GM18873 (cell line): ENCODE measurements around the gene ABTB2.

Experiments
- ATAC-seq: cut with Tn5 transposase; IDR thresholded peaks from one replicate; pipeline ENCODE4 v1.9.1; 2021; ENCODE audit warnings: mild to moderate bottlenecking, moderate library complexity, moderate number of reproducible peaks; ENCODE audit not compliant: unreplicated experiment, low FRiP score

Gene ABTB2

DNA sequence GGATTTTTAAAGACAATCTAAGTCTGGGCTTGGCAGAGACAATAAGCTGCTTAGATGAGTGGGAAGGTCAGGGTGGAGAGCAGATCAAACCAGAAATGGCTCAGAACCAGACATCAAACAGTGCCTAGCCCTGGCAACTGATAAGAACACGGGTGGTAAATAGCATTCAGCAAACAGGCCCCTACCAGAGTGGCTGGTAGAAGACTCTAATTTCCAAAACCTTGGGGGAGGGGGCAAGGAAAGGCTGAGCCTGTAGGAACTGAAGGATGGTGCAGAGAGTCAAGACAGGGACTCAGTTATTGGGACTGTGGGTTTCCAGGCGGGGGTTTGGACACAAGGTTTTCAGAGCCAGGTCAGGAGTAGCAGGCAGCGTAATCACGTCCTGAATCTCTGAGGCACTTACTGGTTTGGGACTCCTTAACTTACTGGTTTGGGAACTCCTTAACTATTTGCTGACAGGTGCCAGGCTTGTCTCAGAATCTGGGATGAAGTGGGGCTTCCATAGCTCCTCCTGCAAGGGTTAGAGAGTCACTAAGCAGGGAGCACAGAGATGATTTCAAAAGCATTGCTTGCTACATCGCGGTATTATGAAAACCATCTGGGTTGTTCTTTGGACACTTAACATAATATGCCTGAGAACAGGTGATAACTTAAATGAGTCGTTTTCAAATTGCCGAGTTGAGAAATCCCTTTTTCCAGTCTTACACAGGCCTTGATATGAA, 5.7 kb upstream of the ABTB2 start:
- ATAC-seq: no peak

DNA sequence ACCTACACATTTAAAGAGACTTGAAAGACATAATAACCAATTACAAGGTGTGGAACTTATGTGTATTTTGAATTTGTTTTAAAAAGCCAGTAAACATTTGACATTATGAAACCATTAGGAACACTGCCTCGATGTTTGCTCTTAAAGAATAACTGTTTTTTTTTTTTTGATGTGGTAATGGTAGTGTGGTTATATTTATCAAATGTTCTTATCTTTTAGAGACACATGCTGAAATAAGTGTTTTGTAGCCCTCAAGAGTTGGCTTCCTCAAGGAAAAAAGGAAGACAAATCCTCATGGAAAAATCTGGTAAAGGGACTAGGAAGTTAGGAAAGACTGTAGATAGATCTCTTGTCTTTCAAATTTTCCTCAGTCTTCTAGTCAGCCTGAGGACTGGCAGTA, 2.2 kb upstream of the ABTB2 start:
- no peak for ATAC-seq

- ATAC-seq: no peak
These were observed 1.7 kb upstream of the ABTB2 start for GRCh38 chr11:34359548-34359891.

- ATAC-seq: peak; percentile 13
These were observed 1.1 kb upstream of the ABTB2 start for GRCh38 chr11:34358728-34359547.

DNA sequence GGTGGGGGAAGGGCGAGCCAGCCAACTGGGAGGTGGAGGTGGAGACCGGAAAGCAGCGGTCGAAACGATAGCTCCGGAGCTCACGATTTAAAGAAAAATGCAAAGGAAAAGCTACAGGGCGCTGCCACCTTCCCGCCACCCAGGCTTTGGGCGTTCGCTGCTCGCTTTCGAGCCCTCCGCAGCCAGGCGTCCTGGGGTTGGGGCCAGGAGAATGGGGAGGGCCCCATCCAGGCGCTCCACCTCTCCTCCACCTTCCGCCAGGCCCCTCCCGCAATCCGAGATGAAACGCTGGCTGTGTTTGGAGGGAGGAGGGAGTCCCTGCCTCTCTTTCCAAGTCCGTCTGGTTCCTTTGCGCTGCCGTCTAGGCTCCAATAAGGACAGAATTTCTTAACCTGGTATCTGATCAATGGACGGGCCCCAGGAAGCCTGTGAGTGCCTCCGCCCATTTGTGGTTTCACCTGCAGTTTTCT, 483 bp upstream of the ABTB2 start:
- ATAC-seq: peak; percentile 4

DNA sequence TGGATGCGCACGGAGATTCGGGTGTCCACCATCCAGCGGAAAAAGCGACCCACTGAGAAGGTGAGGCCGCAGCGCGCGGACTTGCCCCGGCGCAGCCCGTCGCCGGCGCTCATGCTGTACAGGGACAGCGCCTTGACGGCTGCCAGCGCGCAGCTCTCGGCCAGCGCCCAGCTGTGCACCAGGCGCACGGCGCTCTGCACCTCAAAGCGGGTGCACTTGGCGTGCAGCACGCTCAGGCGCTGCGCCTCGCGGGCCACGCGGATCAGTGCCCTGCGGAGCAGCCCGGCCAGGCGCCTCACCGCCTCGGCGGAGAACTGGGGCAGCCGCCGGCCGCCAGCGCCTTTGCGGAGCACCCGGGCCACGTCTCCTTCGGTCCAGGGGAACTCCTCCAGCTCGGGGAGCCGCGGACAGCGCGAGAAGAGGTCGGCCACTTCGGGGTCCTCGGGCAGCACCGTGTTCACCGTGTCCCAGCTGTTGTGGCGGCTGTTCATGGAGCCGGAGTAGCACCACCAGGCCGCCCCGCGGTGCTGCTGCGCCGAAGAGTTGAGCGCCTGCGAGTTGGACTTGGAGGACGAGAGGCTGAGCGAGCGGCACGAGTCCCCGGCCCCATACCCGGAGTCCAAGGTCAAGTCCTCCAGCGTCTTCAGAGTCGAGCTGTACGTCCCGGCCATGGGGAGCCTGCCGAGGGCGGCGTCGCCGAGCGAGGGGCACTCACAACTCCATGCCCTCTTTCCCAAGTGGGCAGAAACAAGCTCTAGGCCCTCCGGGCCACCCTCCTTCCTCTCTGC, 703 bp downstream of the ABTB2 start:
- ATAC-seq: no peak

DNA sequence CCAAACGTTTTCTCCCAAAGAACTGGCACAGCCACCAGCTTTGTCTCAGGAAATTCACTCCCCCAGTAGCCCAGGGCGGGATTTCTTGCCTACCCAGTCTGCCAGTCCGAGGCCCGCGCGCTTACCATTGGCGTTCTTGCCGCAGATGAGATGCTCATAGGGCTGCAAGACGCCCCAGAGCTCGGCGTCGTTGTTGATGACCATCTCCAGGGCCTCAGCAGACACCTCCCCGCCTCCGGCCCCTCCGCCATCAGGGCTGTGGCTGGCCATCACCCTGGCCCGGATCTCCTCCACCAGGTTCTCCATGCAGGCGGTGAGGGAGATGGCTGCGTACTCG, 1.3 kb downstream of the ABTB2 start:
- no peak for ATAC-seq

GRCh38 chr11:34356130-34356529, 1.7 kb downstream of the ABTB2 start:
- ATAC-seq: no peak

DNA sequence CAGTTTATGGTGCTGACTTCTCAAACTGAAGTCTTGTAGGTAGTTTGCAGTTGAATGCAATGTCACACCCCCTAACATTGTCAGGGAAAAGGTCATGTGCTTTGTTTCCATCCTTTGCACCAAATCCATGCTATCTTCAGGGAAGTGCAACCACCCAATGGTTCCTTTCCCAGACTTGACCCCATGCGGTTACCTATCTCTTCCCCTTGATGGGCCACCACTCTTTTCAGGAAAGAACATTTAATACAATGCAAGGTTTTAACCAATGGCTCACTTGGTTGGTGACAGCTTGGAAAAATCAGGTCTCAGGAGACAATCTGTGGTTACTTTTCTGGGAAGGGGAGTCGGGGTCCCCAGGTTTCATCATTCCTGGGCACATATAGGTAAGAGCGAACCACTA, 2.1 kb downstream of the ABTB2 start:
- no peak for ATAC-seq

- no peak for ATAC-seq
These were observed 3.0 kb downstream of the ABTB2 start for GRCh38 chr11:34354782-34355181.

- no peak for ATAC-seq
These were observed 3.9 kb downstream of the ABTB2 start for GRCh38 chr11:34353881-34354280.

DNA sequence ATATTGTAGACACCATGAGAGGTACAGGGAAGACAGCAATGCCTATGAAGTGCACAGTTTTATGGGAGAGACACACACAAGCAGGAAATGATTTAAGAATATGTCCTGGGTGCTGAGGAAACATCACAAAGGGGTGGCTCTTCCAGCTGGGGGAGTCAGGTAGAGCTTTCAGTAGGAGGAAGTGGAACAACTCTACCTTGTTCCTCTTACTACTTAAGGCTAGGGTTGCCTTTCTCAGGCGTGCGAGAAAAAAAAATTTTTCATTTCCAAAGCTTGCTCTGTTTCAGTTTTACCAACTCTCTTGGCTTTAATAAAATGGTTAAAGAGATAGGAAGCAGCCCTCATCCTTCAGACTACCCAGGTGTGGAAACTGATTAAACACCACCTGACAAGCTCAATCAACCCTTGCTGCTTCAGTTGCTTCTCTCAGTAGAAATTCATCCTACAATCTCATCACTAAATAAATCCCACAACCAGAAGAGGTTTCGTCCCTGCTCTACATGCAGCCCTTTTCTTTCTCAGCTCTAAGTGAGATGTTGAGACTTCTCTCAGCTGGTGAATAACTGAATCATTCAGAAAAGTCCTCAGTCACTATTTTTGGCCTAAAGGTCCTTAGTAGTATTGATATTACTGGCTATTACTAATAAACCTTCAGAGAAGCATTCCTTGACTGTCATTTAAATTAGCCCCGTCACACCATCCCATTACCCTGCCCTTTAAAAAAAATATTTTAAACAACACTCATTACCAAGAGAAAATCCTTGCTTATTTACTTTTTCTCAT, 5.9 kb downstream of the ABTB2 start:
- no peak for ATAC-seq

- ATAC-seq: no peak
These were observed 6.8 kb downstream of the ABTB2 start for GRCh38 chr11:34351051-34351450.

GRCh38 chr11:34349882-34350281, 7.9 kb downstream of the ABTB2 start:
- ATAC-seq: no peak

DNA sequence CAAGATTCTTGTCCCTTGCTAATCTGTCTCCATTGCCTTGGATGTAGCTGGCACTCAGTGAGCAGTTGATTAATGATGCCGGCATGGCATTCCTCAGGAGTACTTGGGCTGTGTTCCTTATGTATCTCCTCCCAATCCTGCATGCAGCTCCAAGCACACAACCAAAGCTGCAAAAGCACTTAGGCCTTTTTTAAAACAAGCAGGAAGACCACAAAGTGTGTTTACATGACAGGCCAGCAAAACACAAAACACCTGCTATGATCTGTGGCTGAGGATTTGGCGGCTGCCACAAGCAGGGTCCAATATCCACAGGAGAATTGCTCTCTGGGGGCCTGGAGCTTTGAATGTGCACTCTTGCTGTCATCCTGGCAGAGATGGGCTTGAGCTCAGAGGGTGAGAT, 8.9 kb downstream of the ABTB2 start:
- ATAC-seq: no peak

DNA sequence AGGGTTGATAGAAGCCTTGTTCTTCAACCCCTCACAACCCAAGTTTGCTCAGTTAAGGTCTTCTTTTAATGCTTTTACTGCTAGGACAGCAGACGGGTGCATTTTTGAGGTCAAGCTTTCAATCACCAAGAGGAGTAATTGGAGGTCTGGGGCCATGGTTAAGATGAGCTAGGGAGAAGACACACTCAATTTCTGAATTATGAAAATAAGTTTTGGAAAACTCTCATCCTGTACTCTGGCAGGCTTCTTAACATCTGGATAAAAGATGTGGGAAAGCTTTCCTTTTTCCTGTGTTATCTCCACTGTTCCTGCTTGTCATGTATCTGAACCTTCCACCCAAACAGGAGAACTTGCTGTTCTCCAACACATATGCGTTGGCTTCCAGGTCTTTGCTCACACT, 9.7 kb downstream of the ABTB2 start:
- no peak for ATAC-seq

DNA sequence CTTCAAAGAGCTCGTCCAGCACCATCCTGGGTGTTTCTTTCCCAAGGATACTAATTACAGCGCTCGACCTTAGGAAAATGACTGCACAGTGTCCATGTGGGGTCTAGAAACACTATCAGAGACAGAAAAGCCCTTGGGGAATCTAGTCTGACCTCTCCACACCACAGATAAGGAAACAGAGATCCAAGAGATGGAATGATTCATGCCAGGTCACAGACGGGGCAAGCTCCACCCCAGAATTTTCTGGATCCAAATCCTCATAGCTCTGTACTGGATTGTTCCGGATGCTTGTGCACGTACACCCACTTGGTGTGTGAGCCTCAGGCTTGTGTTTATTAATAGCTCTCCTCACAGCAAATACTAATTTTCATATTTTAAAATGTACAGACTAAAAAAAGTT, 11.3 kb downstream of the ABTB2 start:
- ATAC-seq: no peak

GRCh38 chr11:34345991-34346480, 11.8 kb downstream of the ABTB2 start:
- ATAC-seq: no peak

- ATAC-seq: no peak
These were observed 12.3 kb downstream of the ABTB2 start for GRCh38 chr11:34345540-34345876.

DNA sequence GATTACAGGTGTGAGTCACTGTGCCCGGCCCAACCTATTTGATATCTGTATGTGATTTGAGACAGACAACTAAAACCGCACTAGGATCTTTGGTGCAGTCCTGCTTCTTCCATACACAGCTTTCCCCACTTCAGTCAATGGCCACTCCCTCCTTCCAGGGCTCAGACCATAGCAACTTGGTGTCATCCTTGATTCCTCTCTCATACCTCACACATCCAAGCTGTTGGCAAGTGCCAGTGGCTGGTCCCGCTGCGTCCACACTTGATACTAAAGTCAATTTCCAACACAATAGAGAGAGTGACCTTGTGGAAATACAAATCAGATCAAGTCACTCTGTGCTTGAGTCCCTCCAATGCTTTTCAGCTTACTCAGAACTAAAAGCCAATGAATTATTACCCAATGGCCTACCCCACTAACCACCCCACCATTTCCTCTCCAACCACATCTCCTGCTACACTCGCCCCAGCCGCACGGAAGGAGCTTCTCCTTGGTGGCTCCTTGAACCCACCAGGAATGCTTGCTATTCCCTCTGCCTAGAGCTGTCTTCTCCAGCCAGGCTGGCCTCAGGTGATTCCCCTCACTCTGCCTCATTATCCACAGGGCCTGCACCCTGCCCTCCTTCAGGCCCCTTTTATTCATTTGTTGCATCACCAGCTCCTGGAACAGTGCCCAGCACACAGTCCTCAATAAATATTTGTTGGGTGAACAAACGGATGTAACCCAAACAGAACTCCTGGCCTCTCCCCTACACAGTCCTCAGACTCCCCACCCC, 12.9 kb downstream of the ABTB2 start:
- ATAC-seq: no peak
